Measurements from ENCODE around the gene LTB. TPM values are rescaled to one million over a fixed set of nuclear protein-coding genes. Genes with fewer than 3 reads are reported as not detected.

LTB gene
- total and polyA plus RNA-seq, 2 of the 13 experiments (the other 11 are each of a cell fraction or from before 2014, with no cell fraction given) = 0.09 to 0.22 TPM

GRCh38 chr6:31580807-31581433 lies 1.3 kb downstream of the LTB start (continued):
- peak; percentile 69 for TF ChIP-seq ZBTB33 (CRISPR knock-in tag; IDR thresholded peaks at IDR 0.05)
- no peak for TF ChIP-seq ZNF460 (CRISPR knock-in tag; IDR thresholded peaks at IDR 0.05; ENCODE audit: borderline replicate concordance)
- TF ChIP-seq ZNF33B (CRISPR knock-in tag; IDR thresholded peaks at IDR 0.05) = 0 out of 2 replicates have a peak, but pooled peaks have one; percentile 44
- TF ChIP-seq ZHX1 (CRISPR knock-in tag; IDR thresholded peaks at IDR 0.05; ENCODE audit: low read depth) = peak; percentile 60; the same call in 1 of the 2 replicates
- TF ChIP-seq MTF1 (CRISPR knock-in tag; IDR thresholded peaks at IDR 0.05) = no peak
- TF ChIP-seq HMGXB4 (CRISPR knock-in tag; IDR thresholded peaks at IDR 0.05; ENCODE audit: borderline replicate concordance in 1 of 2, low read depth in 1 of 2) = peak; percentile 99 to 100
- TF ChIP-seq ZNF292 (CRISPR knock-in tag; IDR thresholded peaks at IDR 0.05; ENCODE audit: borderline replicate concordance, low read depth) = peak; percentile 29; the same call in 1 of the 2 replicates
- TF ChIP-seq MYPOP (CRISPR knock-in tag; IDR thresholded peaks at IDR 0.05) = peak; percentile 41; the same call in 1 of the 2 replicates
- TF ChIP-seq KDM4B (CRISPR knock-in tag; IDR thresholded peaks at IDR 0.05) = peak; percentile 81
- no peak for TF ChIP-seq CSRNP2 (CRISPR knock-in tag; conservative IDR thresholded peaks at IDR 0.05; ENCODE audit: low read depth)
- TF ChIP-seq ZBTB7A (CRISPR knock-in tag; IDR thresholded peaks at IDR 0.05) = peak; percentile 71; the same call in 1 of the 2 replicates
- TF ChIP-seq CENPT (CRISPR knock-in tag; IDR thresholded peaks at IDR 0.05; ENCODE audit: low read depth) = peak; percentile 53; the same call in 1 of the 2 replicates
- peak; percentile 76; the same call in 1 of the 2 replicates for TF ChIP-seq YEATS2 (CRISPR knock-in tag; IDR thresholded peaks at IDR 0.05; ENCODE audit: borderline replicate concordance)
- no peak; the same call in 1 of the 2 replicates for TF ChIP-seq HNF4A (CRISPR knock-in tag; IDR thresholded peaks at IDR 0.05)
- 0 out of 2 replicates have a peak, but pooled peaks have one; percentile 33 for TF ChIP-seq PRMT3 (CRISPR knock-in tag; IDR thresholded peaks at IDR 0.05; ENCODE audit: borderline replicate concordance, low read depth)
- TF ChIP-seq DRAP1 (CRISPR knock-in tag; IDR thresholded peaks at IDR 0.05) = peak; percentile 65
